HUES6 (cell line): ENCODE data around the gene GPATCH3.
"Not testable (repeated sequence)": the region's sequence is repeated elsewhere in the genome, so short reads cannot be mapped to it uniquely, and the experiment has no call there.

Experiments
- H3K27ac ChIP-seq: 2 replicates; pipeline ENCODE4 v1.7.0; 2013; ENCODE audit warnings: low read depth, mild to moderate bottlenecking, low read length, inconsistent platforms
- H3K27me3 ChIP-seq: 2 replicates; pipeline ENCODE4 v1.6.1; 2013; ENCODE audit warnings: low read length; ENCODE audit not compliant: control insufficient read depth, insufficient read depth
- H3K36me3 ChIP-seq: 2 replicates; pipeline ENCODE4 v1.6.1; 2013; ENCODE audit warnings: low read length; ENCODE audit not compliant: control insufficient read depth, insufficient read depth
- H3K4me1 ChIP-seq: 2 replicates; pipeline ENCODE4 v1.6.1; 2013; ENCODE audit warnings: low read length; ENCODE audit not compliant: control insufficient read depth, insufficient read depth
- H3K4me3 ChIP-seq: 2 replicates; pipeline ENCODE4 v1.5.1; 2013; ENCODE audit warnings: low read depth, low read length
- H3K9ac ChIP-seq: one replicate; pipeline ENCODE4 v1.6.1; 2013; ENCODE audit warnings: mild to moderate bottlenecking, low read length
- H3K9me3 ChIP-seq: 2 replicates; pipeline ENCODE4 v1.6.1; 2013; ENCODE audit warnings: low read depth, low read length; ENCODE audit not compliant: control insufficient read depth, insufficient read depth

The GPATCH3 gene

GRCh38 chr1:26888231-26888630 lies 12.0 kb downstream of the GPATCH3 start:
- no peak overlapping the region for H3K9ac ChIP-seq
- peaks cover 57% of the 10 kb centered on the region for H3K36me3 ChIP-seq
- H3K27me3 ChIP-seq, result no peaks in the 10 kb centered on the region
- H3K27ac ChIP-seq, result no peak overlapping the region
- H3K4me3 ChIP-seq, result no peak overlapping the region
- H3K4me1 ChIP-seq, result peaks cover 3% of the 10 kb centered on the region; the same call in 1 of the 2 replicates
- H3K9me3 ChIP-seq, result no peaks in the 10 kb centered on the region

GRCh38 chr1:26887125-26887524 lies 13.1 kb downstream of the GPATCH3 start:
- H3K4me3 ChIP-seq, result no peak overlapping the region
- H3K36me3 ChIP-seq, result peaks cover 57% of the 10 kb centered on the region
- no peaks in the 10 kb centered on the region for H3K27me3 ChIP-seq
- no peaks in the 10 kb centered on the region for H3K9me3 ChIP-seq
- H3K4me1 ChIP-seq, result peaks cover 3% of the 10 kb centered on the region; the same call in 1 of the 2 replicates
- H3K27ac ChIP-seq, result no peak overlapping the region
- H3K9ac ChIP-seq, result no peak overlapping the region

- no peak overlapping the region for H3K9ac ChIP-seq
- no peak overlapping the region for H3K4me3 ChIP-seq
- H3K36me3 ChIP-seq, result peaks cover 74% of the 10 kb centered on the region
- H3K9me3 ChIP-seq, result no peaks in the 10 kb centered on the region
- no peaks in the 10 kb centered on the region for H3K27me3 ChIP-seq
- no peaks in the 10 kb centered on the region for H3K4me1 ChIP-seq
- H3K27ac ChIP-seq, result no peak overlapping the region
These were observed 17.4 kb downstream of the GPATCH3 start for GRCh38 chr1:26882696-26883463.

DNA sequence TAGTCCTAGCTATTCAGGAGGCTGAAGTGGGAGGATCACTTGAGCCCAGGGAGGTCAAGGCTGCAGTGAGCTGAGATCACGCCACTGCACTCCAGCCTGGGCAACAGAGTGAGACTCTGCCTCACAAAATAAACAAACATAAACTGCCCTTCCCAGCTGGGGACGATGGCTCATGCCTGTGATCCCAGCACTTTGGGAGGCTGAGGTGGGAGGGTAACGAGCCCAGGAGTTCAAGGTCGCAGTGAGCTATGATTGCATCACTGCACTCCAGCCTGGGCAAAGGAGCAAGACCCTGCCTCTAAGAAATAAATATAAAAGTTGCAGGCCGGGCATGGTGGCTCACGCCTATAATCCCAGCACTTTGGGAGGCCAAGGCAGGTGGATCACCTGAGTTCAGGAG lies 18.7 kb downstream of the GPATCH3 start:
- not testable (repeated sequence) for H3K4me1 ChIP-seq, H3K27ac ChIP-seq, H3K27me3 ChIP-seq, H3K9me3 ChIP-seq, H3K9ac ChIP-seq, H3K4me3 ChIP-seq
- H3K36me3 ChIP-seq, result peaks cover 78% of the 10 kb centered on the region

- Histone ChIP-seq H3K27ac (no peak overlapping the region), H3K4me1 (0 out of 2 replicates have a peak, but pooled peaks cover 5% of the 10 kb centered on the region), H3K4me3 (no peak overlapping the region), H3K9ac (no peak overlapping the region), H3K9me3 (no peaks in the 10 kb centered on the region), H3K27me3 (no peaks in the 10 kb centered on the region), H3K36me3 (peaks cover 66% of the 10 kb centered on the region)
These were observed 20.5 kb downstream of the GPATCH3 start for GRCh38 chr1:26879793-26880192.

DNA sequence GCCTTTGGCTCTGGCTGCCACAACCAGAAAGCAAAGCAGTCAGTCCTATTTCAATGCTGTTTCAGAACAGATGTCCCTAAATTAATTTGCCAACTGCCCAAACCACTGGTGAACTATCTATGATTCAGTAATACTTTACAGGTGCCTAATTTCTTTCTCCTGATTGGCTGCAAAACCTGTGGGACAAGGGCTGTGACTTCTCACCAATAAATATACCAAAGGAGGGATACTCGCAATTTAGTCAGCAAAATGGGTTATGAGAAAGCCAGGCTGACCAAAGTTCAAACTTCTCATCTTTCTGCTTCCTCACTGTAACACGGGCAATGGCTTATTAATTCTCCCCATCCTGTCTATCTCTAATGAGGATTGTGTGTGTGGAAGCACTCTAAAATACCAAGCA lies 22.9 kb downstream of the GPATCH3 start:
- no peak overlapping the region for H3K4me3 ChIP-seq
- H3K36me3 ChIP-seq, result peaks cover 43% of the 10 kb centered on the region
- no peak overlapping the region for H3K27ac ChIP-seq
- H3K9ac ChIP-seq, result no peak overlapping the region
- H3K4me1 ChIP-seq, result 0 out of 2 replicates have a peak, but pooled peaks cover 7% of the 10 kb centered on the region
- no peaks in the 10 kb centered on the region for H3K9me3 ChIP-seq
- no peaks in the 10 kb centered on the region for H3K27me3 ChIP-seq

DNA sequence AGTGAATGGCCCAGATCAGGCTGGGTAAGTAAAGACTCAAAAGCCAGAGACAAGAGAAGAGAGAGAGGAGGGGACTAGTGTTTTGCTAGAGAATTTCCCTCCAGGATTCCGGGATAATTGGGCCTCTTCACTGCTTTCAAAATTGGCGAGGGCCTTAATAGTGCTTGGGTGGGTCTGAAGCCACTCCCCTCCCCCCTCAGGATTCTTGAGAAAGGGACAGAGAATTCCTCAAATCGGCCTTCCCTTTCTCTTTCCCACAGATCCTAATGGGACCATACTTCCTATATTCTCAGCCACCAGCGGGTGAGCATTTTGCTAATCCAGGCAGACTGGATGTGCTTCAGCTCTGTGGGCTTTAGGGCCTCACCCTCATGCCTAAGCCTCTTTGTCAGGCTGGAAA lies 25.4 kb downstream of the GPATCH3 start:
- Histone ChIP-seq H3K36me3 (peaks cover 21% of the 10 kb centered on the region), H3K27me3 (no peaks in the 10 kb centered on the region), H3K27ac (0 out of 2 replicates have a peak overlapping the region, but pooled peaks have one; percentile 4), H3K4me1 (peaks cover 7% of the 10 kb centered on the region; the same call in 1 of the 2 replicates), H3K9me3 (no peaks in the 10 kb centered on the region), H3K4me3 (no peak overlapping the region), H3K9ac (peak overlapping the region; percentile 18)

DNA sequence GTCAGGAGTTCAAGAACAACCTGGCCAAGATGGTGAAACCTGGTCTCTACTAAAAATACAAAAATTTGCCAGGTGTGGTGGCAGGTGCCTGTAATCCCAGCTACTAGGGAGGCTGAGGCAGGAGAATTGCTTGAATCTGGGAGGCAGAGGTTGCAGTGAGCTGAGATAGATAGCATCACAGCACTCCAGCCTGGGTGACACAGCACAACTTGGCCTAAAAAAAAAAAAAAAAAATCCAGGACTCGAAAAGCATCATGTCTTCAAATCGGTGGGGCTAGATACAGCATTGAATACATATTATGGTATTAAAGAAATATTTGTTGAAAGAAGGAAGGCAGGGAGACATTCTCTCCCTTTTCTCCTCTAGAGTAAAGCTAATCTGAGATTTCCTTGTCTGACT lies 27.2 kb downstream of the GPATCH3 start:
- not testable (repeated sequence) for H3K9me3 ChIP-seq, H3K4me3 ChIP-seq, H3K27me3 ChIP-seq, H3K27ac ChIP-seq, H3K4me1 ChIP-seq, H3K9ac ChIP-seq
- peaks cover 10% of the 10 kb centered on the region; the same call in 1 of the 2 replicates for H3K36me3 ChIP-seq

DNA sequence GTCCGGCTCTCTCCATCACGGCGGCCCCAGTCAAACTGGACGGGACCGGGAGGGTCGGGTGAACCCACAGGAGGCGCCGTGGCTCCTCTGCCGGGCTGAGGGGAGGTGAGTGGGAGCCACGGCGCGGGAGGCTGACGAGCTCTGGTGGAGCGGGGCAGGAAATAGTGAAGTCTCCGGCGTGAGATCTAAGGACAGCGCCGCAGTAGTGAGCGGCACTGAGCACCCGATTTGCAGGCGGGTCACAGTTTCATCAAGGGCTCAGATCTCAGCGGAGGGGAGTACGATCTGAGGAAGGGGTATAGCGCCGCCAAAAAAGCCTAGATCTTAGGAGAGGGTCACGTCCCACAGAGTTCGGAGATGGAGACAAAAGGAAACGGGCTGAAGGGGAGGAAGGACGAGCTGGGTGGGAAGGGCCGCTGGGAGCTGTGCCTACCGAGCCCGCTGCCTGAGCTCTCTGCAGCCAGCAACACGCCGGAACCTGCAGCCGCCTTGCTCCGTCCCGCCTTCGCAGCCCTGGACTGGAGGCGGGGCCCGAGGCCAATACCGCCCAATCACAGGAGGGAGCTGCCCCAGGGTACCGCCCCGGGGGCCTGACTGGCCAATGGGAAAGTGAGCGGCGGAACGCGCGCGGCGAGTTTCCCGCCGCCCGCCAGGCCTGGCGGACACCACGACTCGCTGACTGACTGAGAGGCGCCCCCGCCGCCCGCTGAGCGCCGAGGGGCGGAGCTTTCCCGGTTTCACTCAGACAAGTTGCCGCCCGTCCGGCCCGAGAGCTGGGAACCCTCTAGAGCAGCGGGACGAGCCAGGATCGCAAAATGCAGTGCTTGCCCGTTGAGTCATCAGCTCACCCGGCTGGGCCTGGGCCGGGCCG lies 35.4 kb downstream of the GPATCH3 start:
- Histone ChIP-seq H3K27ac (peak overlapping the region; percentile 79; the same call in 1 of the 2 replicates), H3K4me3 (peak overlapping the region; percentile 80), H3K4me1 (peaks cover 37% of the 10 kb centered on the region), H3K27me3 (peaks cover 14% of the 10 kb centered on the region), H3K36me3 (no peaks in the 10 kb centered on the region), H3K9me3 (no peaks in the 10 kb centered on the region), H3K9ac (peak overlapping the region; percentile 87)

- H3K4me1 ChIP-seq, result peaks cover 37% of the 10 kb centered on the region
- H3K27ac ChIP-seq, result no peak overlapping the region
- H3K4me3 ChIP-seq, result peak overlapping the region; percentile 80
- peak overlapping the region; percentile 63 for H3K9ac ChIP-seq
- no peaks in the 10 kb centered on the region for H3K36me3 ChIP-seq
- no peaks in the 10 kb centered on the region for H3K9me3 ChIP-seq
- H3K27me3 ChIP-seq, result peaks cover 14% of the 10 kb centered on the region
These were observed 36.6 kb downstream of the GPATCH3 start for GRCh38 chr1:26863685-26864077.
